ES-I3 (cell line): ENCODE data around the gene C1QTNF9.
"Not testable (repeated sequence)": the region's sequence is repeated elsewhere in the genome, so short reads cannot be mapped to it uniquely, and the experiment has no call there.

Experiments used
- H3K36me3 ChIP-seq: 2 replicates; pipeline ENCODE4 v1.6.1; 2013; ENCODE audit warnings: mild to moderate bottlenecking, low read length, control low read depth, moderate library complexity; ENCODE audit not compliant: insufficient read depth
- H3K4me1 ChIP-seq: 2 replicates; pipeline ENCODE4 v1.6.1; 2013; ENCODE audit warnings: mild to moderate bottlenecking, control low read depth, low read length; ENCODE audit not compliant: insufficient read depth
- H3K9ac ChIP-seq: 2 replicates; pipeline ENCODE4 v1.6.1; 2013; ENCODE audit warnings: low read depth, mild to moderate bottlenecking, low read length, moderate library complexity
- H3K9me3 ChIP-seq: 2 replicates; pipeline ENCODE4 v1.6.1; 2013; ENCODE audit warnings: mild to moderate bottlenecking, low read length, moderate library complexity; ENCODE audit not compliant: control insufficient read depth, insufficient read depth

Gene C1QTNF9

GRCh38 chr13:24323036-24323738, 13.8 kb downstream of the C1QTNF9 start:
- Histone ChIP-seq H3K9me3 (no peaks in the 10 kb centered on the region), H3K9ac (no peak overlapping the region), H3K4me1 (no peaks in the 10 kb centered on the region), H3K36me3 (no peaks in the 10 kb centered on the region)

- Histone ChIP-seq H3K36me3 (no peaks in the 10 kb centered on the region), H3K9ac (no peak overlapping the region), H3K9me3 (no peaks in the 10 kb centered on the region), H3K4me1 (no peaks in the 10 kb centered on the region)
Observed at GRCh38 chr13:24323739-24324075, 14.3 kb downstream of the C1QTNF9 start.

GRCh38 chr13:24327598-24327997, 18.2 kb downstream of the C1QTNF9 start:
- not testable (repeated sequence) for H3K36me3 ChIP-seq, H3K9ac ChIP-seq, H3K4me1 ChIP-seq, H3K9me3 ChIP-seq

- no peaks in the 10 kb centered on the region for H3K9me3 ChIP-seq
- H3K4me1 ChIP-seq, result no peaks in the 10 kb centered on the region
- H3K36me3 ChIP-seq, result no peaks in the 10 kb centered on the region
- H3K9ac ChIP-seq, result no peak overlapping the region
Observed at GRCh38 chr13:24328145-24328544, 18.8 kb downstream of the C1QTNF9 start.

- Histone ChIP-seq H3K9me3 (no peaks in the 10 kb centered on the region; the same call in 1 of the 2 replicates), H3K36me3 (no peaks in the 10 kb centered on the region), H3K9ac (no peak overlapping the region), H3K4me1 (no peaks in the 10 kb centered on the region)
Observed at GRCh38 chr13:24338721-24339120, 29.3 kb downstream of the C1QTNF9 start.

GRCh38 chr13:24339937-24340607, 30.7 kb downstream of the C1QTNF9 start:
- Histone ChIP-seq H3K9me3 (no peaks in the 10 kb centered on the region; the same call in 1 of the 2 replicates), H3K36me3 (no peaks in the 10 kb centered on the region), H3K9ac (no peak overlapping the region), H3K4me1 (no peaks in the 10 kb centered on the region)

GRCh38 chr13:24340608-24340955, 31.2 kb downstream of the C1QTNF9 start:
- H3K36me3 ChIP-seq, result no peaks in the 10 kb centered on the region
- no peaks in the 10 kb centered on the region; the same call in 1 of the 2 replicates for H3K9me3 ChIP-seq
- H3K9ac ChIP-seq, result no peak overlapping the region
- H3K4me1 ChIP-seq, result no peaks in the 10 kb centered on the region

GRCh38 chr13:24341439-24341838, 32.1 kb downstream of the C1QTNF9 start:
- H3K36me3 ChIP-seq, result no peaks in the 10 kb centered on the region
- H3K4me1 ChIP-seq, result no peaks in the 10 kb centered on the region
- no peaks in the 10 kb centered on the region; the same call in 1 of the 2 replicates for H3K9me3 ChIP-seq
- H3K9ac ChIP-seq, result no peak overlapping the region

GRCh38 chr13:24348385-24348784, 39.0 kb downstream of the C1QTNF9 start:
- Histone ChIP-seq H3K9ac (no peak overlapping the region), H3K36me3 (no peaks in the 10 kb centered on the region), H3K4me1 (no peaks in the 10 kb centered on the region), H3K9me3 (no peaks in the 10 kb centered on the region)

GRCh38 chr13:24348797-24349515, 39.6 kb downstream of the C1QTNF9 start:
- H3K36me3 ChIP-seq, result no peaks in the 10 kb centered on the region
- no peak overlapping the region for H3K9ac ChIP-seq
- no peaks in the 10 kb centered on the region for H3K4me1 ChIP-seq
- H3K9me3 ChIP-seq, result no peaks in the 10 kb centered on the region

GRCh38 chr13:24349778-24350664, 40.6 kb downstream of the C1QTNF9 start:
- H3K36me3 ChIP-seq, H3K9ac ChIP-seq, H3K4me1 ChIP-seq, H3K9me3 ChIP-seq: not testable (repeated sequence)

- H3K4me1 ChIP-seq, result no peaks in the 10 kb centered on the region
- no peak overlapping the region for H3K9ac ChIP-seq
- no peaks in the 10 kb centered on the region for H3K36me3 ChIP-seq
- no peaks in the 10 kb centered on the region for H3K9me3 ChIP-seq
Observed at GRCh38 chr13:24351423-24351822, 42.0 kb downstream of the C1QTNF9 start.

GRCh38 chr13:24353736-24354135, 44.4 kb downstream of the C1QTNF9 start:
- no peaks in the 10 kb centered on the region for H3K9me3 ChIP-seq
- no peaks in the 10 kb centered on the region for H3K4me1 ChIP-seq
- no peak overlapping the region for H3K9ac ChIP-seq
- H3K36me3 ChIP-seq, result no peaks in the 10 kb centered on the region

- Histone ChIP-seq H3K9me3 (no peaks in the 10 kb centered on the region), H3K36me3 (no peaks in the 10 kb centered on the region), H3K9ac (no peak overlapping the region), H3K4me1 (no peaks in the 10 kb centered on the region)
Observed at GRCh38 chr13:24355103-24355502, 45.7 kb downstream of the C1QTNF9 start.
